Loucy (cell line): ENCODE results near the gene PICK1.
"Not testable (repeated sequence)": the region's sequence is repeated elsewhere in the genome, so short reads cannot be mapped to it uniquely, and the experiment has no call there.

Experiments used
- H2AFZ ChIP-seq: fragments of 200-600 bp; sonication (generic); 2 replicates; pipeline ENCODE4 v1.6.0; 2016; ENCODE audit warnings: antibody characterized with exemption, mild to moderate bottlenecking, low read length, moderate library complexity
- H3F3A ChIP-seq: fragments of 200-600 bp; 2 replicates; pipeline ENCODE4 v1.6.0; 2016; ENCODE audit warnings: antibody characterized with exemption, low read depth, mild to moderate bottlenecking
- H3K27me3 ChIP-seq: fragments of 200-600 bp; sonication (generic); 2 replicates; pipeline ENCODE4 v1.6.1; 2014; ENCODE audit warnings: low read length, mild to moderate bottlenecking; ENCODE audit not compliant: insufficient read depth, poor library complexity, severe bottlenecking
- H3K36me3 ChIP-seq: fragments of 200-600 bp; sonication (generic); 2 replicates; pipeline ENCODE4 v1.6.1; 2016; ENCODE audit warnings: low read length; ENCODE audit not compliant: insufficient read depth
- H3K4me1 ChIP-seq: fragments of 200-600 bp; sonication (generic); 2 replicates; pipeline ENCODE4 v1.5.1; 2014; ENCODE audit warnings: low read length, mild to moderate bottlenecking; ENCODE audit not compliant: insufficient read depth, poor library complexity, severe bottlenecking
- H3K4me2 ChIP-seq: fragments of 200-600 bp; sonication (generic); 2 replicates; pipeline ENCODE4 v1.6.0; 2014; ENCODE audit warnings: antibody characterized with exemption, low read length, low read depth, mild to moderate bottlenecking; ENCODE audit not compliant: poor library complexity, severe bottlenecking
- H3K4me3 ChIP-seq: fragments of 200-600 bp; sonication (generic); 2 replicates; pipeline ENCODE4 v1.5.1; 2014; ENCODE audit warnings: low read length, mild to moderate bottlenecking, mixed read lengths; ENCODE audit not compliant: poor library complexity, severe bottlenecking
- H3K79me2 ChIP-seq: fragments of 200-600 bp; sonication (generic); 2 replicates; pipeline ENCODE4 v1.6.1; 2014; ENCODE audit warnings: low read length; ENCODE audit not compliant: insufficient read depth
- H3K9ac ChIP-seq: fragments of 200-600 bp; sonication (generic); 2 replicates; pipeline ENCODE4 v1.6.0; 2014; ENCODE audit warnings: mild to moderate bottlenecking, low read depth, low read length, moderate library complexity; ENCODE audit not compliant: poor library complexity, severe bottlenecking
- H3K9me2 ChIP-seq: fragments of 200-600 bp; sonication (generic); replicated peaks from 2 replicates; pipeline ENCODE4 v1.6.1; 2016; ENCODE audit warnings: low read depth, low read length, mixed read lengths
- H3K9me3 ChIP-seq: fragments of 200-600 bp; sonication (generic); 2 replicates; pipeline ENCODE4 v1.6.1; 2014; ENCODE audit warnings: mild to moderate bottlenecking, antibody characterized with exemption, low read length, low read depth; ENCODE audit not compliant: insufficient read depth
- H4K20me1 ChIP-seq: fragments of 200-600 bp; sonication (generic); 2 replicates; pipeline ENCODE4 v1.6.0; 2014; ENCODE audit warnings: antibody characterized with exemption, low read length, mild to moderate bottlenecking; ENCODE audit not compliant: insufficient read depth, poor library complexity, severe bottlenecking
- EZH2phosphoT487 ChIP-seq: fragments of 200-600 bp; IDR thresholded peaks from 2 replicates; pipeline ENCODE4 v1.6.1; 2018; ENCODE audit warnings: antibody characterized with exemption, mild to moderate bottlenecking, moderate library complexity, borderline replicate concordance
- TF ChIP-seq, protein P1 (sequence below): fragments of 200-600 bp; sonication (generic); conservative IDR thresholded peaks from 2 replicates; pipeline ENCODE4 v1.5.1; 2014; ENCODE audit warnings: mild to moderate bottlenecking, antibody characterized with exemption, low read length

PICK1 gene

DNA sequence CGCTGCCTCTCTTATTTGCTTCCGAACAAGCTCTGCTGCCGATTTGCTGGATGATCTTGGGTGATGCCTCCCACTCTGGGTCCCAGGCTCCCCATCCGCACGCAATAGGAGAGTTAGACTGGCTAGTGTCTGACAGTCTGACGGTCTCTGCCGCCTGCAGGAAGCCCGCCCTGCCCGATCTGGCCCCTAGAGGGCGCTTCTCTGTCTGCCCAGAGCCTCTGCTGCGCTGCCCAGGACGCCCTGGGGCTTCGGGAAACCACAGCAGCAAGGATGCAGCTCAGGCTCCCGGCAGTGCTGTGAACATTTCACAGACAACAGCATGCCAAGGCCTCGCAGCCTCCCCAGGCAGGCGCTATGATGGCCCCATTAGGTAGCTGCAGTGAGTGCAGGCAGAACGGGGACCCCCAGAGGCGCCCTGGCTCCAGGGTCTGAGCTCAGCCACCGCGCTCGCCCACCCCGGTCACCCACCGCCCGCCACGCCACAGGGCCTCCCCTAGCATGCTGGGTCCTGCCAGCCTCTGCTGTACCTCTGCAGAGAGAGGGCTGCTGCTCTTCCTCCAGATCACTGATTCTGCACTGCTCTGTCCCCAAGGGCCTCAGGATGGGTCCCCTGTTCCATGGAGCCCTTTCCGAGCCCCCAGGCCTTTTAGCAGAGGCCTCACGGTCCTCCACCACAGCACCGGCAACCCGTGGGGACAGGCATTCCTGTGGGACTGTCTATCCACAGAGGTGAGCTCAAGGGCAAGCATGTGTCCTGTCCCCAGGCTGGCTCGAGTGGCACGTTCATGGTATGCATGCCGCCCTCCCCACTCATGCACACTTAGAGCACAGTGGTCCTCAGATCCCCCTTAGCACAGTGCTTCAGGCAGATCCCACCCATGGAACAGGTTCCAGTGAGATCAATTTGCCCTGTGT is 57.5 kb downstream of the PICK1 start:
- Histone ChIP-seq H3K4me2 (no peak overlapping the region), H3F3A (no peaks in the 10 kb centered on the region)

DNA sequence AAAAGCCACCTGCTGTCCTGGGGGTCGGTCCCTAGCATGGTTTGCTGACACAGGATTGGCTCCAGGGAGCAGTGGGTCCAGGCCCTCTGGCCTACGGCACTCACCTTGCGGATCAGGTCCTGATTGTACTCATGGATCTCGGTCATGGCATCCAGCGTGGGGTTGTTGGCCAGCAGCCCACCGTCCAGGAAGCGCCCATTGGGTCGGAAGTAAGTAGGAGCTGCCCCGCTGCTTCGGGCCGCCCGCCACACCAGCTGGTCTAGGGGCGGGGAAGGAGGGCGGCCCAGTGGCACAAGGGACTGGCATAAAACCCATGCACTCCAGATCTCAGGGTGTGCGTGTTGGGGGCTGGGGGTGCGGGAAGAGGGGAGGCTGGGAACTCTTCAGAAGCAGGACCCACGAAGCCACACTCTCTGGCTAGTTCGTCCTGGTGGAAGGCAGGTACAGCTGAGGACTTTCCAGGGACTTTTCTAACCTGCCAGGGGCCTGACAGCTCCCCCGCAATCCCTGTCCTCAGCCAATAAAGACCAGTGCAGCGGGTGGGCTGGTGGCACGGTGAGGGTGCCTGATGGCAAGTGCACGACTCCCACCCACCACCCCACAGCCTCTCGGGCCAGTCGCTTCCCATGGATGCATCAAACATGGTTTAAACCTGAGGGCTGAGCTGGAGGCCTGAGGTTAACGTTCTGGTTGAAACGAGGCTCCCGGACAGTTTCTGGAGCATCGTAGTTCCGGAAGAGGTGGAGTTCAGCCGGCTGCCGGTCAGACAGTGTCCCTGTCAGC is 58.4 kb downstream of the PICK1 start:
- H4K20me1 ChIP-seq = no peaks in the 10 kb centered on the region
- no peaks in the 10 kb centered on the region for H3K36me3 ChIP-seq
- H3K9me3 ChIP-seq = no peaks in the 10 kb centered on the region
- no peak overlapping the region for H2AFZ ChIP-seq
- H3K27me3 ChIP-seq = no peaks in the 10 kb centered on the region
- no peak overlapping the region for H3K4me2 ChIP-seq
- H3K4me1 ChIP-seq = no peaks in the 10 kb centered on the region
- H3K9ac ChIP-seq = no peak overlapping the region
- no peak overlapping the region for H3K4me3 ChIP-seq
- no peaks in the 10 kb centered on the region for H3K9me2 ChIP-seq
- no peaks in the 10 kb centered on the region for H3F3A ChIP-seq
- no peak for TF ChIP-seq EZH2phosphoT487
- TF ChIP-seq, protein P1, sequence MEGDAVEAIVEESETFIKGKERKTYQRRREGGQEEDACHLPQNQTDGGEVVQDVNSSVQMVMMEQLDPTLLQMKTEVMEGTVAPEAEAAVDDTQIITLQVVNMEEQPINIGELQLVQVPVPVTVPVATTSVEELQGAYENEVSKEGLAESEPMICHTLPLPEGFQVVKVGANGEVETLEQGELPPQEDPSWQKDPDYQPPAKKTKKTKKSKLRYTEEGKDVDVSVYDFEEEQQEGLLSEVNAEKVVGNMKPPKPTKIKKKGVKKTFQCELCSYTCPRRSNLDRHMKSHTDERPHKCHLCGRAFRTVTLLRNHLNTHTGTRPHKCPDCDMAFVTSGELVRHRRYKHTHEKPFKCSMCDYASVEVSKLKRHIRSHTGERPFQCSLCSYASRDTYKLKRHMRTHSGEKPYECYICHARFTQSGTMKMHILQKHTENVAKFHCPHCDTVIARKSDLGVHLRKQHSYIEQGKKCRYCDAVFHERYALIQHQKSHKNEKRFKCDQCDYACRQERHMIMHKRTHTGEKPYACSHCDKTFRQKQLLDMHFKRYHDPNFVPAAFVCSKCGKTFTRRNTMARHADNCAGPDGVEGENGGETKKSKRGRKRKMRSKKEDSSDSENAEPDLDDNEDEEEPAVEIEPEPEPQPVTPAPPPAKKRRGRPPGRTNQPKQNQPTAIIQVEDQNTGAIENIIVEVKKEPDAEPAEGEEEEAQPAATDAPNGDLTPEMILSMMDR = no peak
- H3K79me2 ChIP-seq = no peaks in the 10 kb centered on the region

More for the DNA sequence above, 57.5 kb downstream of the PICK1 start:
- Histone ChIP-seq H3K9ac (no peak overlapping the region), H3K9me3 (no peaks in the 10 kb centered on the region), H3K36me3 (no peaks in the 10 kb centered on the region), H3K79me2 (no peaks in the 10 kb centered on the region), H3K9me2 (no peaks in the 10 kb centered on the region), H3K4me1 (no peaks in the 10 kb centered on the region), H4K20me1 (no peaks in the 10 kb centered on the region), H3K27me3 (no peaks in the 10 kb centered on the region), H2AFZ (no peak overlapping the region), H3K4me3 (no peak overlapping the region)
- TF ChIP-seq, protein P1 = peak; percentile 85
- no peak for TF ChIP-seq EZH2phosphoT487

DNA sequence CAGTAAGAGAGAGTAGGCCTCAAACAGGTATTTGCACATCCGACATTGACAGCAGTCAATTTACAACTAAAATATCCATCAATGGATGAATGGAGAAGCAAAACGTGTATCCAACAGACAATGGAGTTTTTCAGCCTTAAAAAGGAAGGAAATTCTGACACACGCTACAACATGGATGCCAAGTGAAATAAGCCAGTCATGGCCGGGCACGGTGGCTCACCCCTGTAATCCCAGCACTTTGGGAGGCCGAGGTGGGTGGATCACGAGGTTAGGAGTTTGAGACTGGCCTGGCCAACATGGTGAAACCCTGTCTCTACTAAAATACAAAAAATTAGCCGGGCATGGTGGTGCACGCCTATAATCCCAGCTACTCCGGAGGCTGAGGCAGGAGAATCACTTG is 60.4 kb downstream of the PICK1 start:
- H3K27me3 ChIP-seq, H3K9me2 ChIP-seq, H3K9me3 ChIP-seq, H3K36me3 ChIP-seq, H3K9ac ChIP-seq, H3K4me2 ChIP-seq, H3F3A ChIP-seq, H3K4me3 ChIP-seq, H3K4me1 ChIP-seq, H4K20me1 ChIP-seq, H2AFZ ChIP-seq, H3K79me2 ChIP-seq: not testable (repeated sequence)
